ENCODE data around the gene TARBP1.

The TARBP1 gene

GRCh38 chr1:234478152-234478480, 863 bp downstream of the TARBP1 start:
- H2BK15ac ChIP-seq (ENCODE audit: low read length), result no peak overlapping the region
- no peak overlapping the region for H4K91ac ChIP-seq (ENCODE audit: low read depth, low read length, poor library complexity)
- H3K79me1 ChIP-seq (ENCODE audit: low read depth, low read length), result no peaks in the 10 kb centered on the region
- peak overlapping the region; percentile 52 for H2BK120ac ChIP-seq (ENCODE audit: low read depth, low read length)
- peak overlapping the region; percentile 87 to 91 for H3K4me3 ChIP-seq (ENCODE audit: low read length in 2 of 2)
- no CpG with 5 or more reads among the region's 43 CpGs for WGBS, 2 donors (ENCODE audit: extremely low coverage in 2 of 2, insufficient read length in 2 of 2, insufficient replicate concordance in 1 of 2)
- peak overlapping the region; percentile 90 for H3K27ac ChIP-seq (replicated peaks; ENCODE audit: low read length)
- H3K36me3 ChIP-seq (replicated peaks in 1 of 2; ENCODE audit: control insufficient read depth in 2 of 2, insufficient read depth in 2 of 2, low read length in 2 of 2), result no peaks in the 10 kb centered on the region
- peak overlapping the region; percentile 100 for H2AFZ ChIP-seq (ENCODE audit: low read length)
- peaks cover 0 to 24% (median 2%) of the 10 kb centered on the region in 3 experiments for H3K27me3 ChIP-seq (ENCODE audit: control insufficient read depth in 3 of 3, insufficient read depth in 3 of 3, low read depth in 1 of 3, low read length in 3 of 3)
- H2BK5ac ChIP-seq (ENCODE audit: low read length), result peak overlapping the region; percentile 71
- H3K9me3 ChIP-seq (replicated peaks in 1 of 2; ENCODE audit: control insufficient read depth in 2 of 2, insufficient read depth in 1 of 2, low read depth in 1 of 2, low read length in 2 of 2), result no peaks in the 10 kb centered on the region
- H3K23ac ChIP-seq (ENCODE audit: low read depth, low read length, poor library complexity), result peak overlapping the region; percentile 94
- no peak for DNase-seq (ENCODE audit: low spot score)
- peaks cover 0 to 9% of the 10 kb centered on the region in 2 donors for H3K4me1 ChIP-seq (ENCODE audit: control insufficient read depth in 2 of 2, insufficient read depth in 1 of 2, low read depth in 1 of 2, low read length in 2 of 2)
- H2BK12ac ChIP-seq (ENCODE audit: low read length), result no peak overlapping the region
- no peak overlapping the region for H3K4ac ChIP-seq (ENCODE audit: low read length)
- H3K4me2 ChIP-seq (ENCODE audit: insufficient read depth, low read length, poor library complexity, severe bottlenecking), result peak overlapping the region; percentile 96
- H3K18ac ChIP-seq (ENCODE audit: low read length), result peak overlapping the region; percentile 95
- H4K8ac ChIP-seq (ENCODE audit: low read depth, low read length), result no peak overlapping the region
- no peak overlapping the region for H3K14ac ChIP-seq (ENCODE audit: low read length)
- peak overlapping the region; percentile 91 for H3K9ac ChIP-seq (ENCODE audit: low read depth, low read length, poor library complexity)
- H2AK5ac ChIP-seq (ENCODE audit: low read depth, low read length), result no peak overlapping the region

- Histone ChIP-seq H3K14ac (ENCODE audit: low read length) (no peak overlapping the region), H4K91ac (ENCODE audit: low read depth, low read length, poor library complexity) (no peak overlapping the region), H2AFZ (ENCODE audit: low read length) (peak overlapping the region; percentile 100), H3K4me1 (ENCODE audit: control insufficient read depth in 2 of 2, insufficient read depth in 1 of 2, low read depth in 1 of 2, low read length in 2 of 2) (peaks cover 0 to 9% of the 10 kb centered on the region in 2 donors), H3K27me3 (ENCODE audit: control insufficient read depth in 3 of 3, insufficient read depth in 3 of 3, low read depth in 1 of 3, low read length in 3 of 3) (peaks cover 0 to 19% (median 2%) of the 10 kb centered on the region in 3 experiments), H3K4ac (ENCODE audit: low read length) (no peak overlapping the region), H2AK5ac (ENCODE audit: low read depth, low read length) (no peak overlapping the region), H4K8ac (ENCODE audit: low read depth, low read length) (no peak overlapping the region), H2BK15ac (ENCODE audit: low read length) (no peak overlapping the region), H3K79me1 (ENCODE audit: low read depth, low read length) (no peaks in the 10 kb centered on the region), H2BK12ac (ENCODE audit: low read length) (no peak overlapping the region), H2BK5ac (ENCODE audit: low read length) (peak overlapping the region; percentile 71), H3K9me3 (replicated peaks in 1 of 2; ENCODE audit: control insufficient read depth in 2 of 2, insufficient read depth in 1 of 2, low read depth in 1 of 2, low read length in 2 of 2) (no peaks in the 10 kb centered on the region), H2BK120ac (ENCODE audit: low read depth, low read length) (no peak overlapping the region), H3K36me3 (replicated peaks in 1 of 2; ENCODE audit: control insufficient read depth in 2 of 2, insufficient read depth in 2 of 2, low read length in 2 of 2) (no peaks in the 10 kb centered on the region), H3K18ac (ENCODE audit: low read length) (peak overlapping the region; percentile 95), H3K9ac (ENCODE audit: low read depth, low read length, poor library complexity) (peak overlapping the region; percentile 91), H3K4me3 (ENCODE audit: low read length in 2 of 2) (peak overlapping the region; percentile 87 to 91), H3K27ac (replicated peaks; ENCODE audit: low read length) (no peak overlapping the region), H3K23ac (ENCODE audit: low read depth, low read length, poor library complexity) (peak overlapping the region; percentile 75), H3K4me2 (ENCODE audit: insufficient read depth, low read length, poor library complexity, severe bottlenecking) (peak overlapping the region; percentile 96)
- WGBS, 2 donors (ENCODE audit: extremely low coverage in 2 of 2, insufficient read length in 2 of 2, insufficient replicate concordance in 1 of 2), result no CpG with 5 or more reads among the region's 15 CpGs
- DNase-seq (ENCODE audit: low spot score), result peak; percentile 9
Observed at GRCh38 chr1:234477386-234478151, 1.4 kb downstream of the TARBP1 start.

- Histone ChIP-seq H2AK5ac (ENCODE audit: low read depth, low read length) (no peak overlapping the region), H2BK12ac (ENCODE audit: low read length) (no peak overlapping the region), H3K4ac (ENCODE audit: low read length) (no peak overlapping the region), H3K14ac (ENCODE audit: low read length) (no peak overlapping the region), H3K4me3 (ENCODE audit: low read length in 2 of 2) (no peak overlapping the region), H3K23ac (ENCODE audit: low read depth, low read length, poor library complexity) (no peak overlapping the region), H3K27me3 (ENCODE audit: control insufficient read depth in 3 of 3, insufficient read depth in 3 of 3, low read depth in 1 of 3, low read length in 3 of 3) (peaks cover 0 to 8% (median 0%) of the 10 kb centered on the region in 3 experiments), H3K9ac (ENCODE audit: low read depth, low read length, poor library complexity) (no peak overlapping the region), H2BK15ac (ENCODE audit: low read length) (no peak overlapping the region), H3K27ac (replicated peaks; ENCODE audit: low read length) (no peak overlapping the region), H2BK120ac (ENCODE audit: low read depth, low read length) (no peak overlapping the region), H3K4me2 (ENCODE audit: insufficient read depth, low read length, poor library complexity, severe bottlenecking) (no peak overlapping the region), H2BK5ac (ENCODE audit: low read length) (no peak overlapping the region), H4K8ac (ENCODE audit: low read depth, low read length) (no peak overlapping the region), H4K91ac (ENCODE audit: low read depth, low read length, poor library complexity) (no peak overlapping the region), H2AFZ (ENCODE audit: low read length) (no peak overlapping the region), H3K9me3 (replicated peaks in 1 of 2; ENCODE audit: control insufficient read depth in 2 of 2, insufficient read depth in 1 of 2, low read depth in 1 of 2, low read length in 2 of 2) (no peaks in the 10 kb centered on the region), H3K36me3 (replicated peaks in 1 of 2; ENCODE audit: control insufficient read depth in 2 of 2, insufficient read depth in 2 of 2, low read length in 2 of 2) (peaks cover 0 to 6% of the 10 kb centered on the region in 2 donors), H3K18ac (ENCODE audit: low read length) (no peak overlapping the region), H3K4me1 (ENCODE audit: control insufficient read depth in 2 of 2, insufficient read depth in 1 of 2, low read depth in 1 of 2, low read length in 2 of 2) (peaks cover 0 to 9% of the 10 kb centered on the region in 2 donors), H3K79me1 (ENCODE audit: low read depth, low read length) (no peaks in the 10 kb centered on the region)
- no CpG with 5 or more reads among the region's 5 CpGs for WGBS, 2 donors (ENCODE audit: extremely low coverage in 2 of 2, insufficient read length in 2 of 2, insufficient replicate concordance in 1 of 2)
- no peak for DNase-seq (ENCODE audit: low spot score)
Observed at GRCh38 chr1:234476172-234476571, 2.8 kb downstream of the TARBP1 start.

GRCh38 chr1:234475167-234475793, 3.7 kb downstream of the TARBP1 start:
- Histone ChIP-seq H4K8ac (ENCODE audit: low read depth, low read length) (no peak overlapping the region), H2AK5ac (ENCODE audit: low read depth, low read length) (no peak overlapping the region), H3K36me3 (replicated peaks in 1 of 2; ENCODE audit: control insufficient read depth in 2 of 2, insufficient read depth in 2 of 2, low read length in 2 of 2) (peaks cover 0 to 14% of the 10 kb centered on the region in 2 donors), H3K4ac (ENCODE audit: low read length) (no peak overlapping the region), H3K23ac (ENCODE audit: low read depth, low read length, poor library complexity) (no peak overlapping the region), H2AFZ (ENCODE audit: low read length) (no peak overlapping the region), H2BK12ac (ENCODE audit: low read length) (no peak overlapping the region), H2BK5ac (ENCODE audit: low read length) (no peak overlapping the region), H3K14ac (ENCODE audit: low read length) (no peak overlapping the region), H2BK120ac (ENCODE audit: low read depth, low read length) (no peak overlapping the region), H3K79me1 (ENCODE audit: low read depth, low read length) (no peaks in the 10 kb centered on the region), H3K9me3 (replicated peaks in 1 of 2; ENCODE audit: control insufficient read depth in 2 of 2, insufficient read depth in 1 of 2, low read depth in 1 of 2, low read length in 2 of 2) (no peaks in the 10 kb centered on the region), H3K9ac (ENCODE audit: low read depth, low read length, poor library complexity) (no peak overlapping the region), H3K18ac (ENCODE audit: low read length) (no peak overlapping the region), H3K4me3 (ENCODE audit: low read length in 2 of 2) (peak overlapping the region in 1 of 2 donors; percentile 49), H3K4me2 (ENCODE audit: insufficient read depth, low read length, poor library complexity, severe bottlenecking) (no peak overlapping the region), H3K4me1 (ENCODE audit: control insufficient read depth in 2 of 2, insufficient read depth in 1 of 2, low read depth in 1 of 2, low read length in 2 of 2) (peaks cover 0 to 9% of the 10 kb centered on the region in 2 donors), H2BK15ac (ENCODE audit: low read length) (no peak overlapping the region), H4K91ac (ENCODE audit: low read depth, low read length, poor library complexity) (no peak overlapping the region), H3K27ac (replicated peaks; ENCODE audit: low read length) (no peak overlapping the region), H3K27me3 (ENCODE audit: control insufficient read depth in 3 of 3, insufficient read depth in 3 of 3, low read depth in 1 of 3, low read length in 3 of 3) (peaks cover 0 to 4% (median 0%) of the 10 kb centered on the region in 3 experiments)
- DNase-seq (ENCODE audit: low spot score), result no peak
- WGBS, 2 donors (ENCODE audit: extremely low coverage in 2 of 2, insufficient read length in 2 of 2, insufficient replicate concordance in 1 of 2), result no CpG with 5 or more reads among the region's 12 CpGs
